Measurements from ENCODE around the gene KIF4B.
"Not testable (repeated sequence)": the region's sequence is repeated elsewhere in the genome, so short reads cannot be mapped to it uniquely, and the experiment has no call there.

The KIF4B gene, protein sequence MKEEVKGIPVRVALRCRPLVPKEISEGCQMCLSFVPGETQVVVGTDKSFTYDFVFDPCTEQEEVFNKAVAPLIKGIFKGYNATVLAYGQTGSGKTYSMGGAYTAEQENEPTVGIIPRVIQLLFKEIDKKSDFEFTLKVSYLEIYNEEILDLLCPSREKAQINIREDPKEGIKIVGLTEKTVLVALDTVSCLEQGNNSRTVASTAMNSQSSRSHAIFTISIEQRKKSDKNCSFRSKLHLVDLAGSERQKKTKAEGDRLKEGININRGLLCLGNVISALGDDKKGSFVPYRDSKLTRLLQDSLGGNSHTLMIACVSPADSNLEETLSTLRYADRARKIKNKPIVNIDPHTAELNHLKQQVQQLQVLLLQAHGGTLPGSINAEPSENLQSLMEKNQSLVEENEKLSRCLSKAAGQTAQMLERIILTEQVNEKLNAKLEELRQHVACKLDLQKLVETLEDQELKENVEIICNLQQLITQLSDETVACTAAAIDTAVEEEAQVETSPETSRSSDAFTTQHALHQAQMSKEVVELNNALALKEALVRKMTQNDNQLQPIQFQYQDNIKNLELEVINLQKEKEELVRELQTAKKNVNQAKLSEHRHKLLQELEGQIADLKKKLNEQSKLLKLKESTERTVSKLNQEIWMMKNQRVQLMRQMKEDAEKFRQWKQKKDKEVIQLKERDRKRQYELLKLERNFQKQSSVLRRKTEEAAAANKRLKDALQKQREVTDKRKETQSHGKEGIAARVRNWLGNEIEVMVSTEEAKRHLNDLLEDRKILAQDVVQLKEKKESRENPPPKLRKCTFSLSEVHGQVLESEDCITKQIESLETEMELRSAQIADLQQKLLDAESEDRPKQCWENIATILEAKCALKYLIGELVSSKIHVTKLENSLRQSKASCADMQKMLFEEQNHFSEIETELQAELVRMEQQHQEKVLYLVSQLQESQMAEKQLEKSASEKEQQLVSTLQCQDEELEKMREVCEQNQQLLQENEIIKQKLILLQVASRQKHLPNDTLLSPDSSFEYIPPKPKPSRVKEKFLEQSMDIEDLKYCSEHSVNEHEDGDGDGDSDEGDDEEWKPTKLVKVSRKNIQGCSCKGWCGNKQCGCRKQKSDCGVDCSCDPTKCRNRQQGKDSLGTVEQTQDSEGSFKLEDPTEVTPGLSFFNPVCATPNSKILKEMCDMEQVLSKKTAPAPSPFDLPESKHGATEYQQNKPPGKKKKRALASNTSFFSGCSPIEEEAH

DNA sequence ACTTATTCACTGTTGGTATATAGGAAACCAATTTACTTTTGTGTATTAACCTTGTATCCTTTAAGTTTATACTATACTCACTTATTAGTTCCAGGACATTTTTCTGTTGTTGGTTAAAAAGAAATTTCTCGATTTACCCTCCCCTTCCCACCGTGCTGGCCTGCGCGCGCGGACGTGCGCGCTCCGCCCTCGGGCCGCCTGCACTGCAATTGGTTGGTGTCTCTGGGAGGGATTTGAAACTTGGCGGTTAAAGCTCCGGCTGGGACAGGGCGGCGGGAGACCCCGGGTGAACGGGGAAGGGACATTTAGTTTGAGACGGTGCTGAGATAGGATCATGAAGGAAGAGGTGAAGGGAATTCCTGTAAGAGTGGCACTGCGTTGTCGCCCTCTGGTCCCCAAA, at the start of gene KIF4B:
KIF4B (plus strand) TSS at position 230 of the 400 bp plus-strand sequence; CDS start at position 335, 105 bp downstream.
- no peak for DNase-seq (ENCODE audit: extremely low read depth in 1 of 2, low read depth in 1 of 2)

DNA sequence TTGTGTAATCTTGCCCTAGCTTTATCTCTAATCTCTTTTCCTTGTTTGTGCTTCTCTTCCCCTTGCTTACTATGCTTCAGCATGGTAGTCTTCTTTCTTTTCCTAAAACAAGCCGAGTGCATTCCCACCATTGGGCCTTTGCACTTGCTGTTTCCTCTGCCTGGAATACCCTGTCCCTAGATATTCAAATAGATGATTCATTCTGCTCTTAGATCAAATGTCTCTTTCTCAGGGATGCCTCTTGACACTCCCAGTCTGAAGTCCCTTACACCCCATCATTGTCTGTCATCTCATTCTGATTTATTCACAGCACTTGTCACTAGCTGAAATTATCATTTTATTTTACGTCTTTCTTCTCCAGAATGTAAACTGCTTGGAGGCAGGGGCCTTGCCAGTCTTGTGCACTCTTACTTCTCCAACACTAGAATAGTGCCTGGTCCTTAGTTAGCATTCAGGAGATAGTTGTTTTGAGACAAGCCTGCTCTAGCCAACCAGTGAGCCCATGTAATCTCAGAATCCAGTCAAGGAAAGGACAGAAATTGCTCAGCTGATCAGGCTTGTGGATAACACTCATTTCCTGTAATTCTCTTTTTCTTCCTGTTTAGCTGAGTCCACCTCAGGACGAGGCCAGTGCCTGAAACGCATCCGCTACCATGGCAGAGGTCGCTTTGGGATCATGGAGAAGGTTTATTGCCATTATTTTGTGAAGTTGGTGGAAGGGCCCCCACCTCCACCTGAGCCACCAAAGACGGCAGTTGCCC, 47.3 kb upstream of the KIF4B start:
- DNase-seq (ENCODE audit: extremely low read depth in 1 of 2, low read depth in 1 of 2): no peak

DNA sequence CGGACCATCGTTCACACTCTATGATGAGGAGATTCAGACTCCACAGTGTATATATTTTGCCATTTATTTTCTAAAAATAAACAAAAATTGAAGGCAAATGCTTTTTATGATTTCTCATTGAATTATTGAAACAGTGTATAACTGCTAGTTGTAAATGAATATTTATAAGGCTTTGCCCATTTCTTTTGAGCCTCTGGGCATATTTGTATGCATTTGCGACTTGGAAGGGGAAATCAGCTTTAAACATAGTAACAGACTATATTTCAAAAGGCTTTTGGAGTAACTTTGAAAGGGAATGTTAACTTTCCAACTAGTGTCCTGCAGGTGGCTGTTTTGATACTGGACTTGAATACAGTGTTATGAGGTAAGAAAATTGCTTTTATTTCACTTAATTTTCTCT, 46.7 kb upstream of the KIF4B start:
- DNase-seq (ENCODE audit: extremely low read depth in 1 of 2, low read depth in 1 of 2): no peak

DNA sequence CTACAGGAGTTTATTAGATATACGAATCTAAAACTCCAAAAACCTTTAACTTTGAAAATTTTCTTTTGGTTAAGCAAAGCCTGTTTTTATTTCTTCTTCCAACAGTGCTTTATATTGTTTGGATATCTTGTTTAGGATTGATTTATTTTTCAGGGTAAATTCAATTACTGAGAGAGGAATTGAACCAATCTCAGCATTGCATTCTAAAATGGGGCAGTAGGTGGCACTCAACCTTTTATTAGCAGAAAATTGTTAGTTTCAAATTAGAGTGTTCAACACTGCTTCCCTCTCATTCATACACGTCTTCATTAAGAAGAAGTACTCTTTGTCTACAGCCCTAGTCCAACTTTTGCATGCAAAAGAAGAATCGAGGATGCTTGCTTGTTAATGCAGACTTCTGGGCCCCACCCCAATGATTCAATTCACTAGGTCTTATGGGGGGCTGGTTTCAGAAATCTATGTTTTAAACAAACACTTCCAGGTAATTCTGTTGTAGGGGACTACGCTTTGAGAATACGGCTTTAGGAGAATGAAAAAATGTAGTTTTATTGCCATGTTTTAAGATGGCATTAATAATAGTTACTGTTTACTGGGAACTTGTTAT, 46.0 kb upstream of the KIF4B start:
- DNase-seq (ENCODE audit: extremely low read depth in 1 of 2, low read depth in 1 of 2): no peak

DNA sequence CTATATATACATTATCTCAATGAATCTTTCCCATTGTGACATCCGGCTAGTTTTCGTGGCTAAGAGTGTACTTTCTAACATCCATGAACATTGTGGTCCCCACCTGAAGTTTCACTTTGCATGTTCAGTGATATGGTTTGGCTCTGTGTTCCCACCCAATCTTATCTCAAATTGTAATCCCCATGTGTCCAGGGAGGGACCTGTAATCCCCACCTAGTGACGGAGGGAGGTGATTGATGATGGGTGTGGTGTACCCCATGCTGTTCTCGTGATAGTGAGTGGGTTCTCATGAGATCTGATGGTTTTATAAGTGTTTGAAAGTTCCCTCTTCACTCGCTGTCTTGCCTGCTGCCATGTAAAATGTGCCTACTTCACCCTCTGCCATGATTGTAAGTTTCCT, 44.6 kb upstream of the KIF4B start:
- no peak for DNase-seq (ENCODE audit: extremely low read depth in 1 of 2, low read depth in 1 of 2)

DNA sequence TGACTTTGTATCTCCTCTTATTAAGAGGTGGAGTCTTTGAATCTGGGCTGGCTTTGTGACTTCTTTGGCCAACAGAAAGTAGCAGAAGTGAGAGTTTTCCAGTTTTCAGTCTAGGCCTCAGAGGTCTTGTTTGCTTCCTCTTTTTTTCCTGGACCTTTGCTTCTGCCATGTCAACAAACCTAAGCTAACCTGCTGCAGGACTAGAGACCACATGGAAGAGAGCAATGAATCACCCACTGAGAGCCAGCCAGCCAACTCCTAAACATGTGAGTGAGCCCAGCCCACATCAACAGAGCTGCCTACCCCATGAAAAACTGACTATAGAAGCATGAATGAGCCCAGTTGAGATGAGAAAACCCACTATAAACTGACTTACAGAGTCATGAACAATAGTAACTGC, 42.8 kb upstream of the KIF4B start:
- DNase-seq (ENCODE audit: extremely low read depth in 1 of 2, low read depth in 1 of 2): no peak

DNA sequence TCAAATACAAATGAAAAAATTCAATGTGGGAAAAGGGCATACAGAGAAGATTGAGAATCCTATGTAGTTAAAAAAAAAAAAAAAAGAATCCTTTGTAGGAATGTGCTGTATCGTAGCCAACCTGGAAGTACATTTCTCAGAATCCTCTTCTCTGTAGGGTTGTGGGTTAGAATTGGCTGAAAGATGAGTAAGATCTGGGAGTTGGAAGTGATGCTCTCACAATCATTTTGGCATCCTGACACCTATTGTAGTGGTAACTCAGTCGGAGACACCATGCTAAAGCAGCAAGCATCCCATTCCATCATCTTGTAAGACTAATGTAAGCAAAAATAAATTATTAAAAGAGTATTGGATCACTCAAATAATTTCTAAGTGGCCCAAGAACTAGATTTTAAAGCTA, 42.1 kb upstream of the KIF4B start:
- DNase-seq (ENCODE audit: extremely low read depth in 1 of 2, low read depth in 1 of 2): no peak

DNA sequence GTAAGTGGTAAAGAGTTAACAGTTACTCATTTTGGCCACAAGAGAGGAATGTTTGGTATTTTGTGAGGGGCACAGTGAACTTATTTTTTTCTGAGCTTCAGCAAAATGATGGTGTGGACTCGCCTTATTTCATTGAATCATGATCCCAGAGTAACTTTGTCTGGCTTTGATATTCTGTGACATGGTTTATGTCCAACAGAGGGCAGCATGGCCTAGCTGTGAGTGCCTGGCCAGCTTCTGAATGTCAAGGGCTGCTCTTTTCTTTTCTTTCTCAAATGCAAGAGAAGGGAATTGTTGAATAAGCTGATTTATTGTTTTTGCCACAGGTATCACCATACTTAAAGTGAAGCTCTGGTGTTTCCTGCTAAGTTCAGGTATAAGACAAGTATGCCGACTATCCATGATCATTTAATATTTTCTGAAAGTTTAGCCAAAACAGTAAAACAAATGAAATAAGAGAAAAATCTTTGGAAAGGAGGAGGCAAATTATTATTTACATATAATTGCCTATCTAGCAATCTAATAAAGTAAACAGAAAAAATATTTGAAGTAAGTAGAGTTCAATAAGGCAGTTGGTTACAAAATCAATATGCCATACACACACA, 41.0 kb upstream of the KIF4B start:
- DNase-seq (ENCODE audit: extremely low read depth in 1 of 2, low read depth in 1 of 2): no peak

DNA sequence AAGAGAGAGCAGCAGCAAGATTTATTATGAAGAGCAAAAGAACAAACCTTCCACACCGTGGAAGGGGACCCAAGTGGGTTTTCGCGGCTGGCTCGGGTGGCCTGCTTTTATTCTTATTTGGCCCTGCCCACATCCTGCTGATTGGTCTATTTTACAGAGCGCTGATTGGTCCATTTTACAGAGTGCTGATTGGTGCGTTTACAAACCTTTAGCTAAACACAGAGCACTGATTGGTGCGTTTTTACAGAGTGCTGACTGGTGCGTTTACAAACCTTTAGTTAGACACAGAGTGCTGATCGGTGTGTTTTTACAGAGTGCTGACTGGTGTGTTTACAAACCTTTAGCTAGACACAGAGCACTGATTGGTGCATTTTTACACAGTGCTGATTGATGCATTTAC, 37.5 kb upstream of the KIF4B start:
- DNase-seq (ENCODE audit: extremely low read depth in 1 of 2, low read depth in 1 of 2): not testable (repeated sequence)

DNA sequence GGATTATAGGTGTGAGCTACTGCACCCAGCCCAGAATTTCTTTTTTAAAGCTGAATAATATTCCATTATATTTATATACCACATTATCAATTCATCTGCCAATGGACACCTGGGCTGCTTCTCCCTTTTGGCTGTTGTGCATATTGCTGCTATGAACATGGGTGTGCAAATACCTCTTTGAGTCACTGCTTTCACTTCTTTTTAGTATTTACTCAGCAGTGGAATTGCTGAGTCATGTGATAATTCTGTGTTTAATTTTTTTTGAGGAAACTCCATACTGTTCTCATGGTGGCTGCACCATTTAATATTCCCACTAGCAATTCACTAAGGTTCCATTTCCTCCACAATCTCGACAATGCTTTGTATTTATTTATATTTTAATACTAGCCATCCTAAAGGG, 36.1 kb upstream of the KIF4B start:
- DNase-seq (ENCODE audit: extremely low read depth in 1 of 2, low read depth in 1 of 2): no peak

DNA sequence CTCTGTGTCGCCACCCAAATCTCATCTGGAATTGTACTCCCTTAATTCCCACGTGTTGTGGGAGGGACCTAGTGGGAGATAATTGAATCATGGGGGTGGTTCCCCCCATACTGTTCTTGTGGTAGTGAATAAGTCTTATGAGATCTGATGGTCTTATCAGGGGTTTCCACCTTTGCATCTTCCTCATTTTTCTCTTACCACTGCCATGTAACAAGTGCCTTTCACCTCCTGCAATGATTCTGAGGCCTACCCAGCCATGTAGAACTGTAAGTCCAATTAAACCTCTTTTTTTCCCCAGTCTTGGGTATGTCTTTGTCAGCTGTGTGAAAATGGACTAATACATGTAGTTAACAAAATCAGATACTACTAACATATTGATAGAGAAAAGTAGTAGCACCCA, 35.3 kb upstream of the KIF4B start:
- not testable (repeated sequence) for DNase-seq (ENCODE audit: extremely low read depth in 1 of 2, low read depth in 1 of 2)

DNA sequence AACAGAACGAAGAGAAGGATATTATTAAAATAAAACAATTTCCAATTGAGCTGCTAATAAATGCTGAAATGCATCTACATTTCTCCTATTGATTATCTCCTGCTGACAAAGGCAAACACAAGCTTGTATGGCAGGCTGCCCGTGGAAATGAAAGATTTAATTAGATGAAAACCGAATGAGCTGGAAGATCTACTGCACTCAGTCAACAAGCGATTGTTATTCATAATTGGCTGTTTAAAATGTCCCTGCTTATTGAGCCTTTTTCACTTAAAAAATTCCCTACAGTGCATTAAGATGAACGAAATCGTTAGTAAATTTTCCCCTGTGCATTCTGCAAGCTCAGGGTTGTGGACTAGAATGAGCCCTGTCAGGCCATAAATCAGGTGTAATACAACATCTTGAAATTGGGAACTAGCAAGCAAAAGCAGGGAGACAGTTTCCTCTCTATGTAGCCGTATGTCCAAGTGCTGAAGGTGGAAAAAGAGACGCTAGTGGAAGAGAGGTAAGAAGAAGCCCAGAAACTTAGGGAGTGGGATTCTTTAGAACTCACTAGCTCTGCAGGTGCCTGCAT, 28.5 kb upstream of the KIF4B start:
- DNase-seq (ENCODE audit: extremely low read depth in 1 of 2, low read depth in 1 of 2): no peak

DNA sequence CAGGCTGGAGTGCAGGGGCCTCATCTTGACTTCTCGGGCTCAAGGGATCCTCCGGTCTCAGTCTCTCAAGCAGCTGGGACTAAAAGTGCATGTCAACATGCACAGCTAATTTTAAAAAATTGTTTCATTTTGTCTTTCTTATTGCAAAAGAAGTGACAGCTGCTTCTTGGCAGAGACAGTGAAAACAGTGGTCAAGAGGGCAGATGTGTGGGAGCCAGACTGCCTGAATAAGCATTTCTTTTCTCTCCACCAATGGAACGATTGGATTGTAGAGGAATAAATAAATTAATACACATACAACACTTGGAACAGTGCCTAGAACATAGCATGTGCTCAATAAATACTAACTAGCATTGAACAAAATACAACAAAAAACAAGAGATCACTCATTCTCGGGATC, 27.4 kb upstream of the KIF4B start:
- DNase-seq (ENCODE audit: extremely low read depth in 1 of 2, low read depth in 1 of 2): no peak

DNA sequence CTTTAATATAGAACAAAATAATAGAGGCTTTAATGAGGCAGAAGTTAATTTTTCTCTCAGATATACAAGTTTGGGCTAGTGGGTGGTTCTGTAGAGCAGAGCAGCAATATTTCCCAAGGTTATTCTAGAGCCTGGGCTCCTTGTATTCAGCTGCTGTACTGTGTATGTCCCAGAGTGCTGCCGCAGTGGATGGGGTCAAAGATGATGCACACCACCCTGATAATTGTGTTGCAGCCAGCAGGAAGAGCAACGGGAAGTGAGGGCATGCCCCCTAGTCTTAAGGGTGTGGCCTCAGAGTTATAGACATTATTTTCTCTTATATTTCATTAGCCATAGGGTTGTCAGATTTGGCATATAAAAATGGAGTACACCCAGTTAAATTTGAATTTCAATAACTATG, 23.9 kb upstream of the KIF4B start:
- DNase-seq (ENCODE audit: extremely low read depth in 1 of 2, low read depth in 1 of 2): no peak

DNA sequence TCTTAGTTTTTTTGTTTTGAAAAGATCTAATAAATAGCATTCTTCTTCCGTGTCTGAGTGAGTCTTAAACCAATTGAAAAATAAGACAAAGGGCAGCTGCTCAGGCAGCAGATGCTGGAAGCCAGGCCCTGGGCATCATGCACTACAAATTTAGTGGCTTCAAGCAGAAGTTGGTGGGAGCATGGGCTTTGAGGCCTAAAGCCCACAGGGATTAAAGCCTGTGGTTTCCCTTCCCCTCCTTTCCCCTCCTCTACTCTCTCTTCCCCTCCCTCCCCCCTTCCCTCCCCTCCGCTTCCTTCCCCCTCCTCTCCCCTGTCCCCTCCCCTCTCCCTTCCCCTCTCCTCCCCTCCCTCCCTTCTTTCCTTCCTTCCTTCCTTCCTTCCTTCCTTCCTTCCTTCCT, 20.1 kb upstream of the KIF4B start:
- DNase-seq (ENCODE audit: extremely low read depth in 1 of 2, low read depth in 1 of 2): no peak

DNA sequence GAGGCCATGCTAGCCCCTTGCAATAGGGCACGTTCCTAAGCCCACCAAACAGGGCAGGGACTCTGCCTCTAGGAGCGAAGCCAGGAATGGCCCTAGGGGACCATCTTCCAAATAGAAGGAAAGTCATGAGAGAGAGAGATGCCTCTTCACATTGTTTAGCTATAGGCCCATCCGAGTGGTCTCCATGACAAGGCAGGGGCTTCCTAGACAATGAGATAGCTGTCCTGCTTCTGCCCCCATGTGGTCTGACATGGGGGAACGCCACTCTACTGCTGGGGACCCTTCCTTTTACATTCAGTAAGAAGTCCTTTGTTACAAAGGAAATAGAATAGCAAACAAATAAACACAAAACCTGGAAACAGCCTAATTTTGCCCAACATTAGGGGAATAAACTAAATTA, 17.9 kb upstream of the KIF4B start:
- no peak for DNase-seq (ENCODE audit: extremely low read depth in 1 of 2, low read depth in 1 of 2)

DNA sequence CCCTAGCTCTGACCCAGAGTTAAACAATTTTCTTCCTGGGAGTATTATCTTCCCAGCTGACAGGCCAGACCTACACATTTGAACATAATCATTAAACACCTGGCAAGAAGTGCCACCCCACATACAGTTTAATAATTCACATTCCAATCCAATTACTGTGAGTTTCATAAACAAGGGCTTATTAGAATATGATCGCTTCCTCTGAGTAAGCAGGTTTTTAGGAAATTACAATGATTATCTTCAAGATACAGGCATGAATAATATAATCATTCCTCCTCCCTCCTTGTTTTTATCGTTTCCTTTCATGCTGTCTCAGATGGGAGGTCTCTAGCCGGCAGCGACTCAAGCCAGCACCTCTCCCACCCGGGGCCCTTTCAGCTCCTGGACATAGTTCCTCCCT, 15.8 kb upstream of the KIF4B start:
- DNase-seq (ENCODE audit: extremely low read depth in 1 of 2, low read depth in 1 of 2): no peak

DNA sequence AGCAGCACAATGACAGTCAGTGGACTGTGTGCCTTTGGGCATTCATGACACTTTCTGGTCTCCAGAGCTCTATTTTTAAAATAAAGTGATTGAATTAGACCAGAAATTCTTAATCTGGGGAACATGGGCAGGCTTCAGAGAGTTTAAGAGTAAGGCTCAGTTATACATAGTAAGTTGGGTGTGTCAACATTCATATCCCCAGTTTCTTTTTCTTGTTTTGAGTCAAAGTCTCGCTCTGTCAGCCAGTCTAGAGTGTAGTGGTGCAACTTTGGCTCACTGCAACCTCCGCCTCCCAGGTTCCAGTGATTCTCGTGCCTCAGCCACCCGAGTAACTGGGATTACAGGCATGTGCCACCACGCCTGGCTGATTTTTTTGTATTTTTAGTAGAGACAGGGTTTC, 13.7 kb upstream of the KIF4B start:
- DNase-seq (ENCODE audit: extremely low read depth in 1 of 2, low read depth in 1 of 2): no peak

DNA sequence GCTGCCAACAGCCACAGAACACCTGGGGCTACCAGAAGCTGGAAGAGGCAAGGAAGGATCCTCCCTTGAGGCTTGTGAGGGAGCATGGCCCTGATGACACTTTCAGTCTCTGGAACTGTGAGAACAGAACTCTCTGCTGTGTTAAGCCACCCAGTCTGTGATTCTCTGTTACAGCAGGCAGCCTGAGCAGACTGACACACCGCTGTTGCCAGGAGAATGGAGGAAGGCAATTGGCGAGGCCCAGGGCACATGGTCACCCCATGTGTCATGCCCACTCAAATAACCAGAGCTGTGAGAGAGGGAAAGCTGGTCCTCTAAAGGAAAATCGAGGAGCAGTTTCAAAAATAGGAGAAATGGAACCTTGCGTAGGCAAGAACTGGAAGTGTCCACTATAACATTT, 12.0 kb upstream of the KIF4B start:
- no peak for DNase-seq (ENCODE audit: extremely low read depth in 1 of 2, low read depth in 1 of 2)
